Smooth muscle cell (in vitro differentiated cells): ENCODE data around the gene PPM1H. TPM values are rescaled to one million over a fixed set of nuclear protein-coding genes. Genes with fewer than 3 reads are reported as not detected.

ENCODE experiments used
- DNase-seq: peaks from one replicate; lab custom pipeline; 2025; ENCODE audit not compliant: unreplicated experiment; lab: John Stamatoyannopoulos, UW
- H2AFZ ChIP-seq: fragments of 200-600 bp; sonication (generic); 2 replicates; pipeline ENCODE4 v1.6.0; 2016; ENCODE audit warnings: antibody characterized with exemption, low read depth, mild to moderate bottlenecking
- H3F3A ChIP-seq: fragments of 200-600 bp; sonication (generic); 2 replicates; pipeline ENCODE4 v1.6.0; 2017; ENCODE audit warnings: antibody characterized with exemption, low read depth
- H3K27ac ChIP-seq: fragments of 200-600 bp; sonication (generic); 2 replicates; pipeline ENCODE4 v1.5.1; 2016; ENCODE audit warnings: low read depth, mild to moderate bottlenecking
- H3K27me3 ChIP-seq: fragments of 200-600 bp; sonication (generic); 2 replicates; pipeline ENCODE4 v1.6.1; 2016; ENCODE audit warnings: low read depth, mild to moderate bottlenecking
- H3K36me3 ChIP-seq: fragments of 200-600 bp; sonication (generic); 2 replicates; pipeline ENCODE4 v1.5.1; 2016; ENCODE audit warnings: low read depth
- H3K4me1 ChIP-seq: fragments of 200-600 bp; sonication (generic); 2 replicates; pipeline ENCODE4 v1.5.1; 2016; ENCODE audit warnings: low read depth
- H3K4me2 ChIP-seq: fragments of 200-600 bp; sonication (generic); 2 replicates; pipeline ENCODE4 v1.6.0; 2016; ENCODE audit warnings: mild to moderate bottlenecking
- H3K4me3 ChIP-seq: fragments of 200-600 bp; sonication (generic); 2 replicates; pipeline ENCODE4 v1.5.1; 2016; ENCODE audit warnings: mild to moderate bottlenecking
- H3K79me2 ChIP-seq: fragments of 200-600 bp; sonication (generic); 2 replicates; pipeline ENCODE4 v1.6.0; 2016; ENCODE audit warnings: low read depth, mild to moderate bottlenecking
- H3K9ac ChIP-seq: fragments of 200-600 bp; sonication (generic); 2 replicates; pipeline ENCODE4 v1.6.0; 2016; ENCODE audit warnings: low read depth
- H3K9me3 ChIP-seq: fragments of 200-600 bp; sonication (generic); replicated peaks from 2 replicates; pipeline ENCODE4 v1.5.1; 2016; ENCODE audit warnings: low read depth
- H4K20me1 ChIP-seq: fragments of 200-600 bp; sonication (generic); 2 replicates; pipeline ENCODE4 v1.6.0; 2016; ENCODE audit warnings: low read depth
- WGBS: methylation state at CpG from one replicate; pipeline ENCODE4 v1.1.7; 2016; ENCODE audit warnings: low lambda C conversion rate; 5-methylcytosine and 5-hydroxymethylcytosine counted together
- polyA plus RNA-seq: library from polyadenylated mRNA; unstranded; fragments of >200 nt; fragmentation: Nextera tagmentation; extraction: Ambion mirVana; gene quantifications from 2 replicates; pipeline ENCODE4 v1.2.1, GENCODE V29; 2016
- total RNA-seq: library from RNA; depleted of rRNA; stranded (reverse); fragments of >200 nt; gene quantifications from 2 replicates; pipeline ENCODE4 v1.2.3, GENCODE V29; 2014
- TF ChIP-seq, protein P1 (sequence below): fragments of 200-600 bp; sonication (generic); IDR thresholded peaks from 2 replicates; pipeline ENCODE4 v1.5.1; 2017; ENCODE audit warnings: borderline replicate concordance, mild to moderate bottlenecking, antibody characterized with exemption; ENCODE audit not compliant: insufficient read depth, poor library complexity, severe bottlenecking

PPM1H gene
- total and polyA plus RNA-seq, 2 experiments from 2014 or later: 0.56 to 3.6 TPM

DNA sequence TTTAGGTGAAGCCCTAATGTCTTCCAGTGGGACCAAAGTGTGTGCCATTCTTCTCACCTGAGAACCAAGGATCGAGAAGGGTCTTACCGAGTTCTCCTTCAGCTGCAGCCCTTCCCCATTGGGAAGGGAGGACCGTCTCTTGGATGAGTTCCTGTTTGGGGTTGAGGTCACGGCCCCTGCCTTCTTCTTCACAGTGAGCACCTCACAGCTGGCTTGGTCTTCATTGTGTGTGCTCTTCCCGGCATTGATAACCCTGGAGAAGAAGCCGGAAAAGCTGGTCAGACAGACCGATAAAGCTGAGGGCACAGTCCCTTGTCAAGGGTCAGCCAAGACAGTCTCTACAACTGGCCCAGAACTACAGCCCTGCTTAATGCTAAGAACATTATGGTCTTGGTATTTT lies 102.9 kb downstream of the PPM1H start:
- Histone ChIP-seq H3K9ac (no peak overlapping the region), H3K27ac (no peak overlapping the region), H3K4me3 (no peak overlapping the region), H3K27me3 (no peaks in the 10 kb centered on the region), H3K4me1 (no peaks in the 10 kb centered on the region), H3F3A (no peaks in the 10 kb centered on the region), H2AFZ (no peak overlapping the region), H3K36me3 (no peaks in the 10 kb centered on the region), H3K9me3 (no peaks in the 10 kb centered on the region), H4K20me1 (no peaks in the 10 kb centered on the region), H3K79me2 (no peaks in the 10 kb centered on the region), H3K4me2 (no peak overlapping the region)
- 94% methylated on average over 7 of the region's 7 CpGs for WGBS
- TF ChIP-seq, protein P1, sequence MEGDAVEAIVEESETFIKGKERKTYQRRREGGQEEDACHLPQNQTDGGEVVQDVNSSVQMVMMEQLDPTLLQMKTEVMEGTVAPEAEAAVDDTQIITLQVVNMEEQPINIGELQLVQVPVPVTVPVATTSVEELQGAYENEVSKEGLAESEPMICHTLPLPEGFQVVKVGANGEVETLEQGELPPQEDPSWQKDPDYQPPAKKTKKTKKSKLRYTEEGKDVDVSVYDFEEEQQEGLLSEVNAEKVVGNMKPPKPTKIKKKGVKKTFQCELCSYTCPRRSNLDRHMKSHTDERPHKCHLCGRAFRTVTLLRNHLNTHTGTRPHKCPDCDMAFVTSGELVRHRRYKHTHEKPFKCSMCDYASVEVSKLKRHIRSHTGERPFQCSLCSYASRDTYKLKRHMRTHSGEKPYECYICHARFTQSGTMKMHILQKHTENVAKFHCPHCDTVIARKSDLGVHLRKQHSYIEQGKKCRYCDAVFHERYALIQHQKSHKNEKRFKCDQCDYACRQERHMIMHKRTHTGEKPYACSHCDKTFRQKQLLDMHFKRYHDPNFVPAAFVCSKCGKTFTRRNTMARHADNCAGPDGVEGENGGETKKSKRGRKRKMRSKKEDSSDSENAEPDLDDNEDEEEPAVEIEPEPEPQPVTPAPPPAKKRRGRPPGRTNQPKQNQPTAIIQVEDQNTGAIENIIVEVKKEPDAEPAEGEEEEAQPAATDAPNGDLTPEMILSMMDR: no peak
- DNase-seq: no peak

- 90% methylated on average over 2 of the region's 2 CpGs for WGBS
- no peak overlapping the region for H2AFZ ChIP-seq
- no peak overlapping the region for H3K4me3 ChIP-seq
- no peaks in the 10 kb centered on the region for H3K4me1 ChIP-seq
- TF ChIP-seq, protein P1: no peak
- H4K20me1 ChIP-seq: no peaks in the 10 kb centered on the region
- H3K9ac ChIP-seq: no peak overlapping the region
- no peaks in the 10 kb centered on the region for H3K79me2 ChIP-seq
- no peak for DNase-seq
- no peak overlapping the region for H3K4me2 ChIP-seq
- H3K27me3 ChIP-seq: no peaks in the 10 kb centered on the region
- no peaks in the 10 kb centered on the region for H3K36me3 ChIP-seq
- H3F3A ChIP-seq: no peaks in the 10 kb centered on the region
- no peaks in the 10 kb centered on the region for H3K9me3 ChIP-seq
- no peak overlapping the region for H3K27ac ChIP-seq
Measured at GRCh38 chr12:62827855-62828254, 107.1 kb downstream of the PPM1H start.

- Histone ChIP-seq H3K36me3 (no peaks in the 10 kb centered on the region), H3F3A (no peaks in the 10 kb centered on the region), H3K4me1 (no peaks in the 10 kb centered on the region), H3K9ac (no peak overlapping the region), H3K4me3 (no peak overlapping the region), H2AFZ (no peak overlapping the region), H3K79me2 (no peaks in the 10 kb centered on the region), H3K27ac (no peak overlapping the region), H3K27me3 (no peaks in the 10 kb centered on the region), H3K9me3 (no peaks in the 10 kb centered on the region), H3K4me2 (no peak overlapping the region), H4K20me1 (no peaks in the 10 kb centered on the region)
- 98% methylated on average over 2 of the region's 2 CpGs for WGBS
- no peak for DNase-seq
- TF ChIP-seq, protein P1: no peak
Measured at GRCh38 chr12:62827042-62827441, 107.9 kb downstream of the PPM1H start.

GRCh38 chr12:62817556-62818271 lies 117.2 kb downstream of the PPM1H start:
- Histone ChIP-seq H3F3A (no peaks in the 10 kb centered on the region), H3K9ac (no peak overlapping the region), H3K79me2 (no peaks in the 10 kb centered on the region), H2AFZ (peak overlapping the region; percentile 36), H4K20me1 (no peaks in the 10 kb centered on the region), H3K4me3 (no peak overlapping the region), H3K9me3 (no peaks in the 10 kb centered on the region), H3K4me2 (peak overlapping the region; percentile 64), H3K27ac (peak overlapping the region; percentile 61), H3K4me1 (peaks cover 4% of the 10 kb centered on the region), H3K27me3 (no peaks in the 10 kb centered on the region), H3K36me3 (no peaks in the 10 kb centered on the region)
- 52% methylated on average over 9 of the region's 9 CpGs for WGBS
- TF ChIP-seq, protein P1: no peak
- DNase-seq: no peak
